Frontal cortex (tissue), 4 donors: ENCODE measurements around the gene NRG3. TPM values are rescaled to one million over a fixed set of nuclear protein-coding genes. Genes with fewer than 3 reads are reported as not detected.

ENCODE experiments used
- DNase-seq, 2 donors: peaks; one replicate each; pipeline ENCODE4 v3.0.0; 2012; ENCODE audit warnings: low spot score in 2 of 2
- FAIRE-seq: peaks from 2 replicates; lab custom pipeline; 2012; peaks lifted over from hg19 to GRCh38; lab: Jason Lieb, UNC
- total RNA-seq: library from RNA; depleted of rRNA; stranded (reverse); fragments of >200 nt; gene quantifications from one replicate; pipeline ENCODE4 v1.2.3, GENCODE V29; 2014
- donor health status: control.
- donor health status: control.
- donor health status: control.

The NRG3 gene
- total RNA-seq, 1 donor from 2014 or later = 12.2 TPM

GRCh38 chr10:82505009-82505408, 630.0 kb downstream of the NRG3 start:
- FAIRE-seq (no peak), DNase-seq (no peak)

- no peak for DNase-seq
- no peak for FAIRE-seq
These were observed 631.8 kb downstream of the NRG3 start for GRCh38 chr10:82506680-82507376.

GRCh38 chr10:82515256-82515655, 640.3 kb downstream of the NRG3 start:
- DNase-seq (no peak), FAIRE-seq (no peak)

- no peak for FAIRE-seq
- no peak for DNase-seq
These were observed 654.1 kb downstream of the NRG3 start for GRCh38 chr10:82529062-82529461.

GRCh38 chr10:82535457-82535856, 660.5 kb downstream of the NRG3 start:
- FAIRE-seq (no peak), DNase-seq (no peak)

GRCh38 chr10:82536668-82537067, 661.7 kb downstream of the NRG3 start:
- FAIRE-seq = no peak

GRCh38 chr10:82538272-82538671, 663.3 kb downstream of the NRG3 start:
- DNase-seq (no peak), FAIRE-seq (no peak)

More at GRCh38 chr10:82536668-82537067, 661.7 kb downstream of the NRG3 start:
- DNase-seq = no peak

GRCh38 chr10:82543631-82544030, 668.6 kb downstream of the NRG3 start:
- FAIRE-seq (no peak), DNase-seq (no peak)

- DNase-seq = no peak
- FAIRE-seq = no peak
These were observed 669.4 kb downstream of the NRG3 start for GRCh38 chr10:82544377-82544776.

GRCh38 chr10:82551506-82551905, 676.5 kb downstream of the NRG3 start:
- no peak for FAIRE-seq
- no peak for DNase-seq

- DNase-seq (no peak), FAIRE-seq (no peak)
These were observed 677.3 kb downstream of the NRG3 start for GRCh38 chr10:82552267-82552666.

- FAIRE-seq = no peak
These were observed 679.4 kb downstream of the NRG3 start for GRCh38 chr10:82554381-82554780.

GRCh38 chr10:82558014-82558607, 683.1 kb downstream of the NRG3 start:
- FAIRE-seq (no peak), DNase-seq (no peak)

More at GRCh38 chr10:82554381-82554780, 679.4 kb downstream of the NRG3 start:
- DNase-seq = no peak

GRCh38 chr10:82564353-82565196, 689.6 kb downstream of the NRG3 start:
- FAIRE-seq (no peak), DNase-seq (no peak)

- DNase-seq (no peak), FAIRE-seq (no peak)
These were observed 690.2 kb downstream of the NRG3 start for GRCh38 chr10:82565197-82565575.

- DNase-seq (no peak), FAIRE-seq (no peak)
These were observed 697.8 kb downstream of the NRG3 start for GRCh38 chr10:82572744-82573143.

- no peak for FAIRE-seq
- DNase-seq = no peak
These were observed 699.1 kb downstream of the NRG3 start for GRCh38 chr10:82574081-82574480.

GRCh38 chr10:82575318-82575717, 700.3 kb downstream of the NRG3 start:
- FAIRE-seq (no peak), DNase-seq (no peak)

- DNase-seq = no peak
- no peak for FAIRE-seq
These were observed 701.1 kb downstream of the NRG3 start for GRCh38 chr10:82576093-82576492.

GRCh38 chr10:82581940-82582339, 706.9 kb downstream of the NRG3 start:
- DNase-seq (no peak), FAIRE-seq (no peak)

GRCh38 chr10:82591421-82591820, 716.4 kb downstream of the NRG3 start:
- no peak for FAIRE-seq
- no peak for DNase-seq
